HFFc6 (cell line): ENCODE measurements around the gene PRTFDC1. TPM values are rescaled to one million over a fixed set of nuclear protein-coding genes. Genes with fewer than 3 reads are reported as not detected.

ENCODE experiments used
- DNase-seq: peaks from one replicate; pipeline ENCODE4 v3.0.0-alpha.2; 2018
- H3K27ac Mint-ChIP-seq: 2 replicates; pipeline ENCODE4 v1.8.0; 2020; ENCODE audit warnings: mild to moderate bottlenecking, mixed read lengths
- H3K27me3 Mint-ChIP-seq: 2 replicates; pipeline ENCODE4 v1.8.0; 2021; ENCODE audit warnings: mild to moderate bottlenecking, moderate library complexity, mixed read lengths; ENCODE audit not compliant: insufficient read depth
- H3K36me3 Mint-ChIP-seq: 2 replicates; pipeline ENCODE4 v1.8.0; 2021; ENCODE audit warnings: low read depth, mixed read lengths
- H3K4me1 Mint-ChIP-seq: 2 replicates; pipeline ENCODE4 v1.8.0; 2020; ENCODE audit warnings: low read depth, mixed read lengths
- H3K4me3 Mint-ChIP-seq: 2 replicates; pipeline ENCODE4 v1.8.0; 2020; ENCODE audit warnings: mild to moderate bottlenecking, moderate library complexity, mixed read lengths
- H3K9me3 Mint-ChIP-seq: 2 replicates; pipeline ENCODE4 v1.8.0; 2020; ENCODE audit warnings: mild to moderate bottlenecking, mixed read lengths
- CTCF ChIP-seq: fragments of 200-600 bp; sonication (generic); IDR thresholded peaks from 2 replicates; pipeline ENCODE4 v1.5.0; 2021; ENCODE audit warnings: antibody characterized with exemption, mild to moderate bottlenecking
- total RNA-seq, 6 experiments: library from RNA; stranded (reverse); fragmentation: NEBNext Ultra II Directional; extraction: Animal tissue kit (Norgen Biotek cat#: 25700); gene quantifications; 2 replicates in 1 of 6; 3 replicates in 5 of 6; pipeline ENCODE4 v1.2.3, GENCODE V29; 2021

Gene PRTFDC1
- total RNA-seq, 6 experiments from 2014 or later: 16.2 to 32.6 (median 29.0) TPM

GRCh38 chr10:24866604-24867583, 85.5 kb downstream of the PRTFDC1 start:
- H3K27ac Mint-ChIP-seq: peak overlapping the region; percentile 90
- H3K4me3 Mint-ChIP-seq: peak overlapping the region; percentile 80
- DNase-seq: peak; percentile 68
- no peak for TF ChIP-seq CTCF
- 0 out of 2 replicates have a peak, but pooled peaks cover 6% of the 10 kb centered on the region for H3K9me3 Mint-ChIP-seq
- H3K4me1 Mint-ChIP-seq: peaks cover 80% of the 10 kb centered on the region
- H3K27me3 Mint-ChIP-seq: no peaks in the 10 kb centered on the region
- H3K36me3 Mint-ChIP-seq: peaks cover 11% of the 10 kb centered on the region

- no peak for TF ChIP-seq CTCF
- H3K27ac Mint-ChIP-seq: peak overlapping the region; percentile 46
- peaks cover 73% of the 10 kb centered on the region for H3K4me1 Mint-ChIP-seq
Measured at GRCh38 chr10:24865783-24866182, 86.6 kb downstream of the PRTFDC1 start.

GRCh38 chr10:24862589-24862988, 89.8 kb downstream of the PRTFDC1 start:
- Mint-ChIP-seq H3K4me3 (no peak overlapping the region), H3K9me3 (0 out of 2 replicates have a peak, but pooled peaks cover 6% of the 10 kb centered on the region), H3K36me3 (peaks cover 11% of the 10 kb centered on the region), H3K4me1 (peaks cover 74% of the 10 kb centered on the region), H3K27ac (no peak overlapping the region), H3K27me3 (no peaks in the 10 kb centered on the region)
- TF ChIP-seq CTCF: no peak
- no peak for DNase-seq

More at GRCh38 chr10:24865783-24866182, 86.6 kb downstream of the PRTFDC1 start:
- peak overlapping the region; percentile 39 for H3K4me3 Mint-ChIP-seq
- DNase-seq: no peak
- H3K27me3 Mint-ChIP-seq: no peaks in the 10 kb centered on the region
- H3K36me3 Mint-ChIP-seq: peaks cover 11% of the 10 kb centered on the region
- 0 out of 2 replicates have a peak, but pooled peaks cover 6% of the 10 kb centered on the region for H3K9me3 Mint-ChIP-seq

- H3K4me1 Mint-ChIP-seq: peaks cover 49% of the 10 kb centered on the region
- peak; percentile 50 for DNase-seq
- 0 out of 2 replicates have a peak, but pooled peaks cover 6% of the 10 kb centered on the region for H3K9me3 Mint-ChIP-seq
- TF ChIP-seq CTCF: no peak
- peak overlapping the region; percentile 41; the same call in 1 of the 2 replicates for H3K4me3 Mint-ChIP-seq
- H3K27me3 Mint-ChIP-seq: no peaks in the 10 kb centered on the region
- peak overlapping the region; percentile 69 for H3K27ac Mint-ChIP-seq
- H3K36me3 Mint-ChIP-seq: peaks cover 6% of the 10 kb centered on the region
Measured at GRCh38 chr10:24858288-24859270, 93.8 kb downstream of the PRTFDC1 start.
